Measurements from ENCODE around the gene CLDN7. TPM values are rescaled to one million over a fixed set of nuclear protein-coding genes. Genes with fewer than 3 reads are reported as not detected.
A peak's percentile ranks its signal among the peaks of the same experiment; 100 is the strongest.

Gene CLDN7
- polyA plus RNA-seq, 10 donors = 0.47 to 3.0 (median 1.1) TPM

- no peak for DNase-seq
Observed at GRCh38 chr17:7221278-7222092, 40.8 kb downstream of the CLDN7 start.

DNA sequence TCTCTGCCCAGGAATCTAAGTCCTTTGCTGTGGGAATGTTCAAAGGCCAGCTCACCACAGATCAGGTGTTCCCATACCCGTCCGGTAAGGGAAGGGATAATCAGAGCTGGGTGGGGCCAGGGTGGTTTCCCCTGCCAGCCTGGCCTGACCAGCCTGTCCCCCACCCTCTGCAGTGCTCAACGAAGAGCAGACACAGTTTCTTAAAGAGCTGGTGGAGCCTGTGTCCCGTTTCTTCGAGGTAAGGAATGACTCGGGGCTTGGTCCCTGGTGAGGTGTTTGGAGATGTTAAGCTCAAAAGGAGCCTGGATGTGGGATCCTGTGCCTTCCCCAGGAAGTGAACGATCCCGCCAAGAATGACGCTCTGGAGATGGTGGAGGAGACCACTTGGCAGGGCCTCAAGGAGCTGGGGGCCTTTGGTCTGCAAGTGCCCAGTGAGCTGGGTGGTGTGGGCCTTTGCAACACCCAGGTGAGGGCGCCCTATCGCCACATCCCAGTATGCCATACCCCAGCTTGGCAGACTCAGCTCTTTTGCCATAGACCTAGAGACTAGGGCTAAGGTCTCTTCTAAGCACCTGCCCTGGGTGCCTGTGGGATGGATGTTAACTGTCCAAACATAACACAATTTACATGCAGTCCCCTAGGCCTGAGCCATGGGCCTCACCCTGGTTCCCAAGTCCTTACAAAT, 41.5 kb downstream of the CLDN7 start:
- DNase-seq = peak in 1 of 3 donors; percentile 57

DNA sequence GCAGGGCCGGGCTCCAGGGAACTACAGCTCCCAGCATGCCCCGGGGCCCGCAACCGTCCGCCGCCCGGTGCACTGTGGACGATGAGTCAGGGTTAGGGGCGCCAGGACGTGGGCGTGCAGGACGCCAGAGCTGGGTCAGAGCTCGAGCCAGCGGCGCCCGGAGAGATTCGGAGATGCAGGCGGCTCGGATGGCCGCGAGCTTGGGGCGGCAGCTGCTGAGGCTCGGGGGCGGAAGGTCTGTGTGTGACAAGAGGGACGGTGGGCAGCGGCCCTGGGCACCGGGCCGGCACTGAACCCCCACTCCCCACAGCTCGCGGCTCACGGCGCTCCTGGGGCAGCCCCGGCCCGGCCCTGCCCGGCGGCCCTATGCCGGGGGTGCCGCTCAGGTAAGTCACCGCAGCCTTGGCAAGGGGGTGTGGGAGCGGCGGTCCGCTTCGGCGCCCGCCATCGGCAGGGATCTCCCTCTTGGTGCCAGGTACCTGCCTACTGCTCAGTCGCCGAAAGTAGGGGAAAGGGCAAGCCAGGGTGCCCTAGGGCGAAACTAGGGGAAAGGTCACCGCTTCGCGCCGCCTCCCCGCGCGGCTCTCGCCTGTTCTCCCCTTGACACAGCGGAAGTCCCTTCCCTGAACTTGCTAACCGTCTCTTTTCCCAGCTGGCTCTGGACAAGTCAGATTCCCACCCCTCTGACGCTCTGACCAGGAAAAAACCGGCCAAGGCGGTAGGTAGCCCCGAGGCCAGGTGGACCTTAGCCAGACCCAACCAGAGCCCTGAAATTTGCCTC, 42.3 kb downstream of the CLDN7 start, which contains the start of the genes ACADVL and DLG4:
TSS of gene ACADVL (plus strand) at position 127 of the 781 bp plus-strand sequence. CDS start at position 174, 47 bp downstream.
TSS of gene DLG4 (minus strand) at position 25 of the 781 bp plus-strand sequence.
- DNase-seq = peak; percentile 86 to 97 (median 93)

DNA sequence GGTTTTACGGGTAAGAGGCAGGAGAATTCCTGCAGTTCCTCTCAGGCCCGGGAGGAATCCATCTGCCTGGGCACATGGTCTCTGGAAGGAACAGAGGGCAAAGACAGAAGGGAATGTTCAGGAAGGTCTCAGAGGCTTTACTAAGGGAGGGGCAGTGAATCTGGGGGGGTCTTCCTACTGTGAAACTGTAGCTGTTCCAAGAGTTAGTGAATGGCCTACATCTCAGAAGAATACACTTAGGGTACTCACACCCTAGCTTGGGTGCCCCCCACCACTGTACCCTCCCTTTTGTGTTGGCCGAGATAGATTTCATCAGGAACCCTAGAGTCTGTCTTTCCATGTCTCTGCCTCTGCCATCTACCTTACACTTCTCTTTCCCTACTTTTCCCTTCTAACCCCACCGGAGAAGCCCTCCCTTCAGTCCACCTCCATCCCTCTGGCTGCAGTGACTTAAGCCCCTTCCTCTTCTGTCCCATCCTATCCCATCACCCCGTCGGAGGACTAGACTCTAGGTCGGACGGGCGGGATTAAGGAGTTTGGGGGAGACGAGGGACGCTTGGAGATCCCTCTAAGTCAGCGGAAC, 43.0 kb downstream of the CLDN7 start:
- DNase-seq = no peak

DNA sequence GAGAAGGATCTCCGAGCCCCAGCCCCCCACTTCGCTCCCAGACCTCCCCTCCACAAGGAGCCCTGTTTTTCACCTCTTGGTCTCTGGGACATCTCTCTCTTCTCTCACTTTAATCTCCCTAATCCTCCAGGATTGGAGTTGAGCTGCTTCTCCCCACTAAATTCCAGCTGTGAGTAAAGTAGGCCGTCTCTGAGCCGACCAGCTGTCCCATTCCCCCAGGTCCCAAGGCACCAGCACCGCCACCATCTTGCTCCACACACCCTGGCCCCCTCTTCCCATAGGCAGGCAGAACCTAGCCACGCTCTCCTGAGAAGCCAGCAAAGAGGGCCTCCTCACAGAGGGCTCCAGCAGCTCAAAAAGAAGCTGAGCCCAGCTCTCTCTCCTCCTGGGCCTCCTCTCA, 43.5 kb downstream of the CLDN7 start:
- no peak for DNase-seq

GRCh38 chr17:7218166-7218565, 44.1 kb downstream of the CLDN7 start:
- no peak for DNase-seq

DNA sequence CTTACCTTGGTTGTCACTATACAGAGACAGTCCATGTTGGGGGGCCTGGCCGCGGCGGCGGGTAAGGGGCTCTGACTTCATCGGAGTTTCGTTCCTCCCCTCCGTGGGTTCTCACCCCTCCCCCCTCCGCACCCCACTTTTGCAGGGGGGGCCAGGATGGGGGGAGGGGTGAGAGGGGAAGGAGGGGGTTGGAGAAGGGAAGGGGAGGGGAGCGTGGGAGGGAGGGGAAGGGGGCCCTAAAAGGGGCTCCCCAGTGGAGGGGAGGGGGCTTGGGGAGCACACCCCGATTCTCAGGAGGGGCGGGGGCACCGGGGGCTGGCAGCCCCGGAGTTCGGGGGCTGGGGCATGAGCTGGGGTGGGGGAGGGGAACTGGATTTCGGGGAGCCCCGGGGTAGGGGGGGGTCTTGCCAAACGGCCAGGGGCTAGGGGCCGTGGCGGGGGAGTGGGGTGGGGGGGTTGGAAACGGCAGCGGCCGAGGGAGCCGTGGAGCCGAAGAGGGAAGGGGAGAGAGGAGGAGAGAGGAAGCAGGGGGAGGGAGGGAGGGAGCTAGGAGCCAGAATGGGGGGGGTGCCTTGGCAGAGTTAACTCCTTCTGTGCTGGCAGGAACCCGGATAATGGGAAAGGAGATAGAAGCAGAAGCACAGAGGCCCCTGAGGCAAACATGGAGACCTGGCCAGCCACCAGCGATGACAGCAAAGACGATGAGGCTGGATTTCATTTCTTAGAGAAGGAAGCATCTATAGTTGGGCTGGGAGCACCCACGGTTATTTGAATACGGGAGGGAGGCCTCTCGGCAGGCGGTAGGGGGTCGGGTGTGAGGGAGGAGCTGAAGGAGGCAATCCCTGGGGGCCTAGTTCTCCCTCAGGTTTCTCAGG, 44.9 kb downstream of the CLDN7 start:
- peak; percentile 69 to 92 (median 88) for DNase-seq

GRCh38 chr17:7216242-7217112, 45.8 kb downstream of the CLDN7 start:
- DNase-seq = peak in 1 of 3 donors; percentile 39

DNA sequence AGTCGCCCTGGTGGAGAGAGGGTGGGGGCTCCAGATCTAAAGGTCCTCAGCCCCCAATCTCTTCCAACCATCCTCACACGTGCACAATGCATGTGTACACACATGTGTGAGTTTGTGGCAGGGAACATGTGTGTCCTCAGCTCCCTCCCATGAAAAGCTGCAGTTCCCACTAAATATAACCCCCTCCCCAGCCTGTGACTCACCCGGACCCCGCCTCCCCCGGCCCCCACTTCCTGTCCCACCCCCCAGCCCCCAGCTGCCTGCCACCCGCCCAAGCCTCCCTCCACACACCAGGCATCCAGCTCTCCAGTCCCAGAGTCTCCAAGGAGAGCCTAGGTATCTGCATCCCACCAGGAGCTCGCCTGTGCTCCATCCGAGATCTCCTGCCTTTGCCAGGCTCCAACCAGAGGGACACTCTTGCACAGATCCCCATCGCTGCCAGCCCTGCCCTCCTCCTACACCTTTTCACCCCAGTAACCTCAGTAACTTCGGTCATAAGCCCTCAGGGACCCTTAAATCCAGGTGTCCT, 46.6 kb downstream of the CLDN7 start:
- DNase-seq = no peak

- DNase-seq = no peak
Observed at GRCh38 chr17:7215136-7215638, 47.1 kb downstream of the CLDN7 start.

- DNase-seq = peak; percentile 98 to 99 (median 98)
Observed at GRCh38 chr17:7214300-7215135, 47.8 kb downstream of the CLDN7 start.

- DNase-seq = peak; percentile 78 to 94 (median 89)
Observed at GRCh38 chr17:7213895-7214299, 48.4 kb downstream of the CLDN7 start.

DNA sequence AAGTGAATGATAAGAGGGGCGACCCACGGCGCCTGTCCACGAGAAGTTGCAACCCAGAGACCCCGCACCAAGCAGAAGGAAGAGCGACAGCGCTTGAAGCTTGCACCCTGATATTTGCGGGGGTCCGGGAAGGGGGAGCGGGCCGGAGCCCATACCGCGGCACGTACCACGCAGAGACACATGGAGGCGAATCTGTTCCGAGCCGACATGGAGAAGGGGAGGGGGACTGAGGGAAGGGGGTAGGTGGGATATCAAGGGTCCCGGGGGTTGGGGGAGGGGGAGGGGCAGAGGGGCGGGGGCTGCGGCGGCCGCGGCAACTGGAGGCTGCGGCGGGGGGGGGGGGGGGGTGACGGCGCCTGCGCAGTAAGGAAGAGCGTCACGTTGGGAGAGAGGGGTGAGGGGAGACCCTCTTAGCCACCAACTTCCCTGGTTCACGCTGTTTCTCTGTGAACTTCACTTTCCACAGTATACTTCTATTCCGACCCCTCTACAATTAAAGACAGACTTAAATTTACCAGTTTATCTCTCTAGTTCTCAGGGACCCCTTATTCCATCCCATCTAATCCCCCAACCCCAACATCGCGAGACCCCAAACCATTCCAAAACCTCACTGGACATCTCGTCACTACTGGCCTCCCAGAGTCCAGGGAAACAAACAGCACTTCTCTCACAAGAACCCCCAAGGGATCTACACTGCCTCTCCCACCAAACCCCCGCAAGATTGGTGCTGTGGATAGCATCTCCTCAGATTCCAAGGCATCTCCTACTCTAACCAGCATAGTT, 50.6 kb downstream of the CLDN7 start:
- DNase-seq = no peak

All from muscle of back (tissue), 11 donors.